Mammary epithelial cell (primary cell): ENCODE results near the gene CCDC142.

ENCODE experiments used
- CTCF ChIP-seq, 2 donors: IDR thresholded peaks in 1 of 2; conservative IDR thresholded peaks in 1 of 2; 2 replicates each; pipeline ENCODE4 v1.5.1; 2011 to 2012; ENCODE audit warnings: inconsistent platforms in 2 of 2, low read length in 2 of 2, mild to moderate bottlenecking in 2 of 2, control low read depth in 1 of 2, low read depth in 1 of 2; ENCODE audit not compliant: insufficient read depth in 1 of 2; ENCODE audit errors: extremely low read depth in 1 of 2
- EZH2 ChIP-seq: IDR thresholded peaks from 2 replicates; pipeline ENCODE4 v1.6.1; 2012; ENCODE audit warnings: low read length, inconsistent platforms, borderline replicate concordance

GRCh38 chr2:74499940-74500577 is 17.3 kb upstream of the CCDC142 start:
- TF ChIP-seq CTCF (conservative IDR thresholded peaks at IDR 0.05 in 1 of 2, IDR thresholded peaks at IDR 0.05 in 1 of 2; ENCODE audit: extremely low read depth in 1 of 2, insufficient read depth in 1 of 2, low read depth in 1 of 2, low read length in 2 of 2), result no peak
- TF ChIP-seq EZH2, result no peak
